Stimulated activated naive CD4-positive, alpha-beta T cell (primary cell): ENCODE data around the gene CHL1.

Experiments
- DNase-seq, 6 experiments: peaks; one replicate each; lab custom pipeline; 2025; lab: John Stamatoyannopoulos, UW

CHL1 gene, protein sequence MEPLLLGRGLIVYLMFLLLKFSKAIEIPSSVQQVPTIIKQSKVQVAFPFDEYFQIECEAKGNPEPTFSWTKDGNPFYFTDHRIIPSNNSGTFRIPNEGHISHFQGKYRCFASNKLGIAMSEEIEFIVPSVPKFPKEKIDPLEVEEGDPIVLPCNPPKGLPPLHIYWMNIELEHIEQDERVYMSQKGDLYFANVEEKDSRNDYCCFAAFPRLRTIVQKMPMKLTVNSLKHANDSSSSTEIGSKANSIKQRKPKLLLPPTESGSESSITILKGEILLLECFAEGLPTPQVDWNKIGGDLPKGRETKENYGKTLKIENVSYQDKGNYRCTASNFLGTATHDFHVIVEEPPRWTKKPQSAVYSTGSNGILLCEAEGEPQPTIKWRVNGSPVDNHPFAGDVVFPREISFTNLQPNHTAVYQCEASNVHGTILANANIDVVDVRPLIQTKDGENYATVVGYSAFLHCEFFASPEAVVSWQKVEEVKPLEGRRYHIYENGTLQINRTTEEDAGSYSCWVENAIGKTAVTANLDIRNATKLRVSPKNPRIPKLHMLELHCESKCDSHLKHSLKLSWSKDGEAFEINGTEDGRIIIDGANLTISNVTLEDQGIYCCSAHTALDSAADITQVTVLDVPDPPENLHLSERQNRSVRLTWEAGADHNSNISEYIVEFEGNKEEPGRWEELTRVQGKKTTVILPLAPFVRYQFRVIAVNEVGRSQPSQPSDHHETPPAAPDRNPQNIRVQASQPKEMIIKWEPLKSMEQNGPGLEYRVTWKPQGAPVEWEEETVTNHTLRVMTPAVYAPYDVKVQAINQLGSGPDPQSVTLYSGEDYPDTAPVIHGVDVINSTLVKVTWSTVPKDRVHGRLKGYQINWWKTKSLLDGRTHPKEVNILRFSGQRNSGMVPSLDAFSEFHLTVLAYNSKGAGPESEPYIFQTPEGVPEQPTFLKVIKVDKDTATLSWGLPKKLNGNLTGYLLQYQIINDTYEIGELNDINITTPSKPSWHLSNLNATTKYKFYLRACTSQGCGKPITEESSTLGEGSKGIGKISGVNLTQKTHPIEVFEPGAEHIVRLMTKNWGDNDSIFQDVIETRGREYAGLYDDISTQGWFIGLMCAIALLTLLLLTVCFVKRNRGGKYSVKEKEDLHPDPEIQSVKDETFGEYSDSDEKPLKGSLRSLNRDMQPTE (N-terminal part only)

DNA sequence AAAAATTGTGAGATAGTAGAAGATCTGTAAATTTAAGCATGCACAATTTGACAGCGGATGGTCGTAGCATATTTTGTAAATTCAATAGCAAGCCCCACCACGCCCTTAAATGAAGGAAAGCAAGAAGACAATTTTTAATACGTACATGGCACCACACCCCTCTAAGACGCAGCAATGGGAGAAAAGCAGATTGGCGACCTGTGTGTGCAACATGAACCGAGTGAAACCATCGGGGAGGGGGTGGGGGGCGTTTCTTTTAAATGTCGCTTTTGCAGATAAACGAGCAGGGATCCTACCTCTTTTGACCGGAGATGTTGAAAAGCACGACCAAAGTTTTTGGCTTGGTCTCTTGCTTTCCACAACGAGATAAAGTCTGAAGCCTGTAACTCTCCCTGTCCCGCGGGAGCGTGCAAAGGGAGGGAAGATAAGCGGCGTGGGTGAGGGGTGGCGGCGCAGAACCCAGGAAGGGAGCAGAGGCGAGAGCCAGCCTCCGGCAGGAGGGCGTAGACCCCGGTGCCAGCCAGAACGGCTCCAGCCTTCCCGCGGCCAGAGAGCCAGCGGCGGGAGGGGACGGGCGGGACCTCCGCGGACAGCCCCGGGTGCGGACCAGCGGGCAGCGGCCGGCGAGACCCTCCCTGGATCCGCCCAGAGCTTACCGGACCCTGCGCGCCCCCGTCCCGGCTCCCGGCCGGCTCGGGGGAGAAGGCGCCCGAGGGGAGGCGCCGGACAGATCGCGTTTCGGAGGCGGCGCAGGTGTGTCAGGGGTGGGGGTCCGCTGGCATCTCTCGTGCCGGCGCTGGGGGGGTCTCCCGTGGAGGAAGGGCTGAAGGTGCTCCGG, at the start of gene CHL1:
TSS of gene CHL1 (plus strand) at position 453 of the 838 bp plus-strand sequence. CDS start 123,014 bp downstream, outside the sequence.
- DNase-seq, result no peak

DNA sequence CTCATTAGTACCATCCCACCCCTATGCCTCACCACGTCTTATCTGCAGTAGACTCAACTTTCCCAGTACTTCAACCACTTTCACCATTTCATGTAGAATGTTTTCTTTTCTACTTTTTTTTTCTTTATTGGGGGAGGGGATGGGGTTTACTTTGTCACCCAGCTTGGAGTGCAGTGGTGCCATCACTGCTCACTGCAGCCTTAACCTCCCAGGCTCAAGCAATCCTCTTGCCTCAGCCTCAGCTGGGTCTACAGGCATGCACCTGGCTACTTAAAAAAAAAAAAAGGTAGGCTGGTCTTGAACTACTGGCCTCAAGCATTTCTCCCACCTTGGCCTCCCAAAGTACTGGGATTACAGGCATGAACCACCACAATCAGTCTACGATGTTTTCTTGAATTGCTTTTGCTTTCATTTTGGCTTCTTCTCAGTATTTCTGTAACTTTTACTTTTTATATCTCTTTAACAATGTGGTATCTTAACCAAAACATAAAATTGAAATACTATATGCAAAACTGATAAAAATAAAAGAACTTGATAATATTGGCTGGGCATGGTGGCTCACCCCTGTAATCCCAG, 44.9 kb upstream of the CHL1 start:
- DNase-seq, result no peak

DNA sequence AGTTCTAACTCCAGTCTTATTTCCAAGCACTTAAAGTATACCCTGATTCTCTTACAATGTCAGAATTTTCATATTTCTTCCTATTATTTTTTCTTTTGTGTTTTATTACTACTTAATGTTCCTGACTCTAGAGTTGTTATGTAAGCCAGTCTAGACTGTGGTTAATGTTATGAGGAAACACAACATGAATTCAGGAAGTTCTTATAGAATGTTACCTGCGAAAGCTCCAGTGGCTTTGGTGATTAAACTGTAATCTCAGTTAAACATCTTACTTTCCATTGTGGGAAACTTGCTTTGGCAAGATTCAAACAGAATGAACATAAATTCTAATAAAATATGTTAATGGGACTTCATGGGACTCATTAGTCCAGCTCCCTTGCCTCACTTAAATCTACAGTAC, 36.6 kb upstream of the CHL1 start:
- no peak for DNase-seq

DNA sequence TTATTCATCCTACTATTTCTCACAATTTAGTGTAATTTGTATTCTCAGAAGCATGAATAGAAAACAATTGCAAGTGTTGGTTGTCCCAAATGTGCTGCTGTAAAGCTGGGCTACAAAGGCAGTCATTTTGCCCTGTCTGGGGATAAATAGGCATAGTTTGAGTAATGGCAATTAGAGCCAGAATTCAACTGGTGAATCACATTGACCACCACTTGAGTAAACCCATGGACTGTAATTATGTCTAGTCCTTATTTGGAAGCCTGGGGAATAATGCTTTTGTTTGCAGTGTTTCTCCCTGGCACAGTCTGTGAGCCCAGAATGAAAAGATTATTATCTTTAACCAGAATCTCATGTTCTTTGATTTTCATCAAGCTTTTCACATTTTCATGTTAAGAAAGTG, 30.5 kb upstream of the CHL1 start:
- DNase-seq, result no peak

DNA sequence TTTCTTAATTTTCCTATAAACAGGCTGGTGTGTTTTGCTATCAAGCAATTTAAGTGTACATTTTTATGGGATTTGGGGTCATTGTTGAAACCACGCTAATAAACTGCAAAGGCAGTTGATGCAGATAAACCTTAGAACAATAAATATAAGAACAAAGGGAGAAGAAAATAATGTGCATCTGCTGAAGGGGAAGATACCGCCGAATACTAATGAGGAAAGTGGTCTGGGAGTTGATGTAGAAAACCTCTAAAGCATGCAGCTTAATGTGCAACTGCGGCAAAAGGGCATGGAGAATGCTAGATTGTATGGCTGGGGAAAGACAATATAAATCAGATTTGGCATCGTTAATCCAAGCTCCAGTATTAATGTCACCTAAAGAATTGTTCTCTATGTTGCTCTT, 29.8 kb upstream of the CHL1 start:
- DNase-seq, result no peak

DNA sequence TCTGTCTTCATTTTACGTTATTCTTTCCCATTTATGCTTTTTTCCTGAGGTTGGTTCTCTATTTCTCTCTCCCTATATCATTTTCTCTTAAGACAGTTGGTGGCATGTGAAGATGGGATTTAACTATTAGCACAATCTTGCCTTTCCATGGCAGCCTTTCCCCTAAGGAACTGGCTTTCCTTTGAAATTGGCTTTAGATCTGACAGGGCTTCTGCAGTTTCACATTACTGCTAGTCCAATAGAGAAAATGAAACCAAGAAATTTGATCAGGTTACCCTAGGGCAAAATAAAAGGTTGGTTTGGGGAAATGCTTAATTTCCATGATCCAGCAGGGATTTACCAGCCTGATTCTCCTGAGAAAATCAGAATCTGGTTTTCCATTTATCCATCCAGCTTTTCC, 22.7 kb upstream of the CHL1 start:
- DNase-seq, result no peak

DNA sequence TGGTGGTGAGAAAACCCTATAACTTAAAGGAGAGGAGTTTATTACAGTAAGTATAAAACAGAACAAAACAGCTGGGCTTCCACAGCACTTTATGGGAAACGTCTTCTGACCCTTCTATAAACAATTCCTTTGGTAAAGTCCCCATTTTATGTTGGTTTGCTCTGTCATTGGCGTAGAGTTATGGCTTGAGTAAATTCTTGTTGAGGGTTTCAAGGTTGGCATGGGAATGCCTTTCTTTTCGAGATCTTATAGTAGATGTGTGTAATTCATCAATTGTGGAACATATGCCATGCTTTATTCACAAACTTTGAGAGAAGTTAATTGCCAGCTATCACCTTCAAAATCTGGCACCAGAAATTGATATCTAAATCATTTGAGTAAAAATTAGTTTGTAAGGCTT, 11.6 kb upstream of the CHL1 start:
- no peak for DNase-seq

DNA sequence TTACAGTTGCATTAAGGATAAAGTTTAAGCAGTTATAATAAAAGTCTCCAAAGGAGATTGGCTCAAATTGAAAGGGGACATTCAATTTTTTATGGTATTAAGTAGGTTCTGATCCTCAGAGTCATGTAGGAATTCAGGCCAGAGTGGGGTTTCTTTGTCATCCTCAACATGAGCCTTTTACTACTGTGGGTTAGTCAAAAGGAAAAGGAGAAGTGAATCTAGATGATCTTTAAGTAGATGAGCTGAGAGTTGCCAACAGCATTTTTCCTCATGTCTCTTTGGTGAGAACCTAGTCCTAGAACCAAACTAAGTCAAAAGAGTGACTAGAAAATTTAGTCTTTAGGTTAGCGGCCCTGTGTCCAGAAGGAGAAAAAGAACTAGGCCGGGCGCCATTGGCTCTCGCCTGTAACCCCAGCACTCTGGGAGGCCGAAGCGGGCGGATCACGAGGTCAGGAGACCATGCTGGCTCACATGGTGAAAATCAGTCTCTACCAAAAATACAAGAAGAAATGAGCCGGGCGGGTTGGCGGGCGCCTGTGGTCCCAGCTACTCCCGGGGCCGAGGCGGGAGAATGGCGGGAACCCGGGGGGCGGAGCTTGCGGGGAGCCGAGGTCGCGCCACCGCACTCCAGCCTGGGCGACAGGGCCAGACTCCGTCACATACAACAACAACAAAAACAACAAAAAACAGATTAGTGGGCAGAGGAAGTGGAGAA, 4.2 kb upstream of the CHL1 start:
- DNase-seq, result no peak

DNA sequence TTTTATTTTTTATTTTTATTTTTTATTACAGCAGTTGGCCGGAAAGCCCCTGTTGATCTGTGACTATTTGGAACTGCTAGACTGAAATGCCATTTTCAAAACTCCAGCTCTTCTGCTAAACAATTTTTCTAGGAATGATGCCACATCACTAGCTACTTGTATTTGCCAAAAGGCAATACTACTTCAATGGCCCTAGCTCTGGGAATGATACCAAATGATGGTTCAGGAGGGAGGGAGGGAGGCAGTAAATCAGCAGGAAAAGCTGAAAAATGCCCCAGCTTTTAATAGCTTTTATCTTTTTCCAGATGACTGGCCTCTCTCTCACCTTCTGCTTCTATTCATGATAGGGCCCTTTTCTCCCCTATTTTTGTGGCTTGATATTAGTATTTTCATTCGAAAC, 2.6 kb upstream of the CHL1 start:
- no peak for DNase-seq

DNA sequence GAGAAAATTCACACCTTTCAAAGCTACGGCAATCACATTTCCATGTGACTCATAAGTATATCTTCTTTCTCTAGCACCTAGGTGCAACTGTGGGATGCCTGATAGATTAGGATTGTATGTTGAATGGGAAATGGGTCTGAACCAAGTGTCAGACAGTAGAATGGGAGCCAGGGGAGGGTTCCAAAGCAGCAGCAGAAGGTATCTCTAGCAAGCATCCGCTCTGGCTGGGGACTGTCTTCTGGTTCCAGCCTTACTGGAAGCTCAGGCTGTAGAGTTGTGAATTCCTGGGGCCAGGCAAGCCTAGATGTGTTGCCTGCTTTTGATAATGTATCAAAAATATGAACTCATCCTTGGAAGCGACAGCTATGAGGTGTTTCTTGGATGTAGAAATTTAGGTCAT, 2.1 kb upstream of the CHL1 start:
- DNase-seq, result no peak

DNA sequence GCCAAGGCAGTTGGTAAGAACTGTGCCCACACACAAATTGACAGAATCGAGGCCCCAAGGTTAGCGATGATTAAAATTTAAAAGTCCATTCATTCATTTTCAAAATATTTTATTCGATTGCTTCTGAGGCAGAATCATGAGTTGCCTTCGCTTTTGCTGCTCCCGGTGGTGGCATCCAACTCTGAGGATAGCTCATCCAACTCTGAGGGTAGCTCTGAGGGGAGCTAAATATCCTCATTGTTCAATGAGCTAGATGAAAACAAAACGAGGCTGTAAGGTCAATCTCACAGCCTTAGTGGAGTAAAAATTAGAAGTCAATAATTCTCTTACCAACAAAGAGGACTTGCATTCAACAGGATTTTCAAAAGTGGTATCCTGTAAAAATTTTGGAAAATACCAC, 897 bp upstream of the CHL1 start:
- DNase-seq, result no peak

DNA sequence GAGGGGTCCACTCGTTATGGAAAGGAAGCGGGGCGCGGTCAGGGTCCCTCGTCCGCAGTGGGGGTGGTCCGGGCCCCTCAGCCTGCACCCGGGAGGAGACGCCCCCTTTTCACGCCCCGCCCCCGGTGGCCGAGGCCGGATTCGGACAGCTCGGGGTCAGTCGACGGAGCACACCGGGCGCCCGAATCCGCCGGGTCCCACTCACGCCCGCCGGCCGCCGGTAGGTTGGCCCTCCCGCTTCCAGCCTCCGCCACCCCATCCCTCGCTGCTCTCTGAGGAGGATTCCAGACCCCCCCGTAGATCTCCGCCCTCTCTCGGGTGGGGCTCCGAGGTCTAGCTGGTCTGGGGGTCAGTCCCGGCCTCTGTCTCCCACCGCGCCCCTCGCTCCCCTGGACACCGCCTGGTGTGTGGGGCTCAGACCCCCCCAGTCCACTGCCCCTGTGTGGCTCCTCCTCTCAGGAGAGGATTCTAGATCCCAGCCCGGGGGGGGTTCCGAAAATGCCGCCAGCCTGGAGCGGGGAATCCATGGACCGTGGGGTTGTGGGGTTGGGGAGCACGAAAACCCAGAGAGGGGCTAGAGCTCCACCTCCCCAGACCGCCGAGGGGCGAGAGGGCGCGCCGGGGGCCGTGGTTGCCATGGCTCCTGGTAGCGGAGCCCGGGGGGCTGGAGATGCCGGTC, 725 bp downstream of the CHL1 start:
- no peak for DNase-seq

DNA sequence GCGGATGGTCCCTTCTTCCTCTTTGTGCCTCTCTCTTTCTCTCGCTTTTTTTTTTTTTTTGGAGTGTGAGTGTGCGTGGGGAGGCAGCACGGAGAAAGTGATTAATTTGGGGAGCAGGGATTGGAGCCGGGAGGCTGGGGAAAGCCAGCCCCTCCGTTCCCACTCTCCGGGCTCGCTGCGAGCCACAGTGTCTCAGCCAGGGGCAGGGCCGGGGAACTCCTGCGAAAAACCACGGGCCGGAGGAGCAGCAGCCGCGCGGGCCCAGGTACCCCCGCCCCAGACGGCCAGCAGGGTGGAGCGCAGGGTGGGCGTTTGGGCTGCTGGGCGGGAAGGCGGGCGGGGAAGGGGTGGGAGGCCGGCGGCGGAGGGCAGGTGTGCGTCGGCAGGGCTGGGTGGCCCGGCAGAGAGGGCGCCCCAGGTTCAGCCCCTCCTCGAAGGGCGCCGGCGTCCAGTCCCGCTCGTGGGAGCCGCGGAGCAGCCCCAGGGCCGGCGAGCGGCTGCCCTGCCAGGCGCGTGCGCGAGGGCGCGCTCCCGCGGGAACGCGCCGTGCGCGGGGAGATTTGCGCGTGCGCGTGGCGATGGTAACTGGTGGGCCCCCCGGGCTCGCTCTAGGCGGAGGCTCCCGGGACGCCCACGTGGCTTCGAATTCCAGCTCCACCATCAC, 1.4 kb downstream of the CHL1 start:
- no peak for DNase-seq

DNA sequence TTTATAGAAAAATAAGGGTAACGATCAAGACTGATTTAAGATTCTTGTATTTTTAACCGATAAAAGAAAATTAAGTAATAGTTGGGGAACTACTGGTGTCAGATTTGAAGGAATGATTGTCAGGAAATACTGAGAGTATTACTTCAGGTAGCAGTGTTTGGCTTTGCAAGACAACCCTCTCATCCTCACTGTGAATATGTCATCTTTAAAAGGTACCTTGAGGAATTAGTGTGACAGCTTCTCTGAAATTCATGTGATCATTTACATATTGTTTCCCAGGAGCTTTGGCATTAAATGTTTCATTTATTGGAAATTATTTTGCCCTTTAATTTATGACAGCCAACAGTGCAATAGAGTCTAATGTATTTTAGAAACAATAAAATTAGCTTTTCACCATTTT, 3.3 kb downstream of the CHL1 start:
- DNase-seq, result no peak

DNA sequence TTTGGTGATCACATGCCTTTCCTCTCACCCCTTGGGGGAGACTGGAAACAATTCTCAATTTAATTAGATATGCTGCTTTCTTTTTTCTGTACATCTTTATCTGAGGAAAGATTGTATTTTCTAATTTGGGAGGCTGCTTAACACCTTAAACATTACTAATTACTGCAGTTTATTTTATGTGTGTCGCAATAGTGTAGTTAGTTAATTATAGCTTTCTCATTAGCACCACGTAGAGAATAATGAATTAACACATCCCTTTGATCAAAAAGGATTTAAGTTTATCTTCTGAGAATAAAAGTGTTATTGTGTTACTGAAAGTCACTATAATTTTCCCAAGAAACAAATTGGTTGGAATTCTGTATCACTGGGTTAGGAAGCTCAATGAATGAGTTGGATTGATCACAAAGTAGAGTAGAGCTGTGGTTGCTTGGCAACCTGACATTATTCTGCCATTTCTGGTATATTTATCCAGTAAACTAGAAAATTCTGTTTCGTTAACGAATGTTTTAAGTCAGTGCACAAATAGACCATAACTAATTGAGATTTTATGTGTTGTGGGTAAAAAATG, 4.3 kb downstream of the CHL1 start:
- DNase-seq, result no peak

DNA sequence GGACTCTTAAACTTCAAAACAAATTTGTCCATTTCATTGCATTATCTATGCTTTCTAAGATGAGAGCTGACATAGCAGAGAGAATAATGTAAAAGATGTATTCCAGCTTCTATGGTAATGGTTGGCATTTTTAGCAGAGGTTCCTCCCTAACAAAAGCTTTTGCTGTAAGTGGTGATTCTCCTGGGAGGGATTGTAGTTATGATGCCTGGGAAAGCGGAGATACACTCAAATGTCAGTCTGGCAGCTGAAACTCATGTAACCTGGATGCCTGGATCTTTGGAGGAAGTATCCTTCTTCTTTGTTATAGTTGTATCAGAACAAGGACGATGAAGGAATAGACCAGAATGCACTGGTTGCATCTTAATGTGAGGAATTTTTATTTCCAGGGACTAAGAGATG, 7.5 kb downstream of the CHL1 start:
- DNase-seq, result no peak

DNA sequence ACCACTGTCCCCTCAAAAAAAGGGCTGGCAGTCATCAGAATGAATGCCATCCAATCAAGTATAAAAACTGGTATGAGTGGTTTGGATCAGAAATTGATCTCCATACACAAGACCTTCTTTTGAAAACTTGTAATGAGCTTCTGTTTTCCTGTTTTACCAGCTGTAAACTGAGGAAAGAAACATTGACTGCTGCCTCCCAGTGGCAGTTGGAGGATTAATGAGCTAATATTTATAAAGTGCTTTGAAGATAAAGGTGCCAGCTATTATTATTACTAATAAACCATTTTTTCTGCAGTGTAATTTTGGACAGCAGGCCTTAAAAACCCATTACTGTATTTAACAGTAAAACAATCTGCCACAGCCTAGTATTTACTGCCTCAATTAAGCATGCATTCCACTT, 11.4 kb downstream of the CHL1 start:
- no peak for DNase-seq

DNA sequence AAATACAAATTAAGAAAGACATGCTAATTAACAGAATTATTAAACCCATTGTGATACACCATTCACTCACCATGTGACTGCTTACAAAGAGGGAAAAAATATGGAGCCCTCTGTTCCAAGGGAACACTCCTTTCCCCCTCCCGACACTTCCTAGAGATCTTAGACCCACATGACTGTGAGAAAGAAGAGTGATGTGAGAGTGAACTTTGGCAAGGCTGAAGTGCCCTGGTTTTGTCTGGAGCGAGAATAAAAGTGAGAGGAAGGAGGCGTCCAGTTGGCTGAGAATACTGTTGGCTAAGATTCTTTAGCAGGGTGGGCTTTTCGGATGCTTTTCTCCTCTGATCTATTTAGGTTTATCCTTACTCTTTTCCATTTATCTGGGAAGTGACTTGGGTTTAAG, 14.1 kb downstream of the CHL1 start:
- DNase-seq, result no peak

DNA sequence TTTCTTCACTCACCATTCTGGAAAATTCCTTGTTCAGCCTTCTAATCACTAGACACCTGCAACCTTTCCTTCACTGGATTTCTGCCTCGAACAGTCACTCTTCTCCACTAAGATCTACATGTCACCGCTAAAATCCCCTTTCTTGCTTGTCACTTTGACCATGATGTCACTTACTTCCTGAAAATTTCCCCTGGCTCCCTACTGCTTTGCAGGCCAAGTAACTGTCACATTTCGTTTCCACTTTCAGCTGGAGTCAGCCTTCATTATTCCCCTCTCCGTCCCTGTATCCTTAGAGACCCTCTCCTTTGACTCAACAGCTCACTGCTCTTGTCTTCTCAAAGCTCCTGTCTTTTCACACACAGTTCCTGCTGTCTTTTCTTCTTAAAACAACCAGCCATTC, 15.9 kb downstream of the CHL1 start:
- no peak for DNase-seq
